Measurements from ENCODE around the gene ZSCAN31.
"Not testable (repeated sequence)": the region's sequence is repeated elsewhere in the genome, so short reads cannot be mapped to it uniquely, and the experiment has no call there.

Gene ZSCAN31

DNA sequence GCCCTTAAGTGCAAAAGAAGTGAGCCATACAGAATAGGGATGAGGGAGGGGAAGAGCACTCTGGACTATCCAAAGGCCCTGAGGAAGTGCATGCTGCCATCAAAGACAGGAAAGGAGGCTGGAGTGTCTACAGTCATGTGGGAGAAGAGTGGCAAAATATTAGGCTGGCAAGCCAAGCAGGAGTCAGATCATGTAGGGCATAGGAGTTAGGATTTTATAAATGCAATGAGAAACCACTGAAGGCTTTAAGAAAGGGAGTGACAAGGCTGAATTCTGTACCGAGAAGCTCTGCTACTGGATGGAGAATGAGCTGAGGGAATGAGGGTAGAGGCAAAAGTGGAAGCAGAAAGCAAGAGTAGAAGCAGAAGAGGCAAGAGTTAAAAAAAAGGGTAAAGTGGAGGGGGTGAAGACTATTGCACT lies 2.3 kb downstream of the ZSCAN31 start:
- DNase-seq (ENCODE audit: insufficient read length, low spot score) (no peak), FAIRE-seq (no peak)
- TF ChIP-seq, protein P1, sequence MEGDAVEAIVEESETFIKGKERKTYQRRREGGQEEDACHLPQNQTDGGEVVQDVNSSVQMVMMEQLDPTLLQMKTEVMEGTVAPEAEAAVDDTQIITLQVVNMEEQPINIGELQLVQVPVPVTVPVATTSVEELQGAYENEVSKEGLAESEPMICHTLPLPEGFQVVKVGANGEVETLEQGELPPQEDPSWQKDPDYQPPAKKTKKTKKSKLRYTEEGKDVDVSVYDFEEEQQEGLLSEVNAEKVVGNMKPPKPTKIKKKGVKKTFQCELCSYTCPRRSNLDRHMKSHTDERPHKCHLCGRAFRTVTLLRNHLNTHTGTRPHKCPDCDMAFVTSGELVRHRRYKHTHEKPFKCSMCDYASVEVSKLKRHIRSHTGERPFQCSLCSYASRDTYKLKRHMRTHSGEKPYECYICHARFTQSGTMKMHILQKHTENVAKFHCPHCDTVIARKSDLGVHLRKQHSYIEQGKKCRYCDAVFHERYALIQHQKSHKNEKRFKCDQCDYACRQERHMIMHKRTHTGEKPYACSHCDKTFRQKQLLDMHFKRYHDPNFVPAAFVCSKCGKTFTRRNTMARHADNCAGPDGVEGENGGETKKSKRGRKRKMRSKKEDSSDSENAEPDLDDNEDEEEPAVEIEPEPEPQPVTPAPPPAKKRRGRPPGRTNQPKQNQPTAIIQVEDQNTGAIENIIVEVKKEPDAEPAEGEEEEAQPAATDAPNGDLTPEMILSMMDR (IDR thresholded peaks at IDR 0.05; ENCODE audit: insufficient read depth, missing control alignments), result no peak

DNA sequence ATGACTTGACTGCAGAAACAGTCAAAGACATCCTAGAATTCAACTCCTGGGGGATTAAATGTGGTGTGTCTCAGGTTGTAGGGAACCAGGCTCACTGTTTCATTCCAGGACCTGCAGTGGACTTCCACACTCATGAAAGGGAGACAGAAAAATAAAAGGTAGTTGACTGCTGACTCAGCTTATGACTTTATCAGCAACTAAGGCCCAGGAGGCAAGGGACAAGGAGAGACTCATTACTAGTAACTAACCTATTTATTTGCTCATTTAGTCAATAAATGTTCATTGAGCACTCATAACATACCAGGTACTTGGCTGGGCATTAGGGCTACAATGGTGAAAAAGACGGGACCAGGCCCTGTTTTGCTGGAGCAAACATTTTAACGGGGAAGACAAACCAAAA lies 2.9 kb downstream of the ZSCAN31 start:
- DNase-seq (ENCODE audit: insufficient read length, low spot score) (no peak), FAIRE-seq (no peak)
- TF ChIP-seq, protein P1 (IDR thresholded peaks at IDR 0.05; ENCODE audit: insufficient read depth, missing control alignments), result no peak

DNA sequence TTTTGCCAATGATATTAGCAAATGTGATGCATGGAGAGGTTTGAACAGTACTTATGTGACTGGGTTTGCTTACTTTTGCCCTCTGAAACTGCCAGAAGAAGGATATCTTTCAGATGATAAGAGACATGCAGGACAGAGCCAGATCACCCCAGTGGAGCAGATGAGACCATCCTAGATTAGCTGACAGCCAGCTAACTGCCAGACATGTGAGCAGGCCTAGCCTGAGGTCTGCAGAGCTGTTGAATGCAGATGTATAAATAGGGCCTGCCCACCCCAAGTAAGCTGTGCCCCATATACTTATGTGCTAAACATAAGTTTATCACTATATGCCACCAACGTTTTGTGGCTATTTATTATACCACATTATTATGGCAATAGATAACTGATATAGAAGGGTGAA lies 5.9 kb downstream of the ZSCAN31 start:
- TF ChIP-seq, protein P1 (IDR thresholded peaks at IDR 0.05; ENCODE audit: insufficient read depth, missing control alignments), result no peak
- no peak for FAIRE-seq
- DNase-seq (ENCODE audit: insufficient read length, low spot score), result no peak

DNA sequence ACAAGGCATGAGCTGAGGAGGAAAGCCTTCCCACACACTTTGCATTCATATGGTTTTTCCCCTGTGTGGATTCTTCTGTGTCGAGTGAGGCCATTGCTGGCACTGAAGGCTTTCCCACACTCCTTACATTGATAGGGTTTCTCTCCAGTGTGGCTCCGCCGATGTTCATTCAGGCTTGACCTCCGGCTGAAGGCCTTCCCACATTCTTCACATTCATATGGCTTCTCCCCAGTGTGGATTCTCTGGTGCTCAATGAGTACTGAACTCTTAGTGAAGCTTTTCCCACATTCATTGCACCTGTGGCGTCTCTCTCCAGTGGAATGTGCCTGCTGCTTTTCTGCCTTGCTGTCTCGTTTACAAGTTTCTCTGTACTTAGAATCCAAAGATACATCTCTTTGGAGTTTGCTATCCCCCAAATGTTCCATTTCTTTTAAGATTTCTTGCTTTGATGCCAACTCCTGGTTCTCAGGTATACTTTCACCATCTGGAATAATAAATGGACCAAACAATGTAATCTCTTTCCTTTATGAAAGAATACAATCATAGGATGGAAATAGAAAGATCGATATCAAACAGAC lies 9.5 kb downstream of the ZSCAN31 start:
- FAIRE-seq, result no peak
- TF ChIP-seq, protein P1 (IDR thresholded peaks at IDR 0.05; ENCODE audit: insufficient read depth, missing control alignments), result no peak
- no peak for DNase-seq (ENCODE audit: insufficient read length, low spot score)

DNA sequence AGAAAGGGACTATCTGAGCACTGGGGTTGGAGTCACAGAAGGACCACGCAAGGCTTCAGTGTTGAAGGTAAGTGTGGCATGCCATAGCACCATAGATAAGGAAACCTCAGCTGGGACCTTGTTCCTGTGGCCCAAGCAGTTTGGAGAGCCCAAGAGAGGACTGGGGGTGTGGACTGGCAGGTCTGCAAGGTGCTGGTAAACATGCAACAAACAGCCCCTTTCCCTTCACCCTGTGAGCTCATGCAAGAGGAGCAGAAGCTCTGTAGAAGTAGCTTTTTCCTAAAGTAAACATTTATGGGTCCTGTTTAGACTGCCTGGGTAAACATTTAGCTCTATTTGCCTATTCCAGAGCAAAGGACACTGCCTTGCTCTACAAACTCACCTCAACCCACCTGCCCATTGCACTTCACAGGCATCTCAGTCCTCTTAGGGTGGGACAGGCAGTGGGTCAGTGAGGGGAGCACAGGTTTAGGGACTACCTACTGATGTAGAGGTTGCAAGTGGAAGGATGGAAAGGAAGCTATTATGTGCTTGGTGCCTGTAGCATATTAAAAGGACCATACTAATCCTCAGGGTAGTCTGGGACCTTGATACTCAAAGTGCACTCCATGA lies 12.0 kb downstream of the ZSCAN31 start:
- no peak for DNase-seq (ENCODE audit: insufficient read length, low spot score)
- FAIRE-seq, result no peak
- TF ChIP-seq, protein P1 (IDR thresholded peaks at IDR 0.05; ENCODE audit: insufficient read depth, missing control alignments), result no peak

DNA sequence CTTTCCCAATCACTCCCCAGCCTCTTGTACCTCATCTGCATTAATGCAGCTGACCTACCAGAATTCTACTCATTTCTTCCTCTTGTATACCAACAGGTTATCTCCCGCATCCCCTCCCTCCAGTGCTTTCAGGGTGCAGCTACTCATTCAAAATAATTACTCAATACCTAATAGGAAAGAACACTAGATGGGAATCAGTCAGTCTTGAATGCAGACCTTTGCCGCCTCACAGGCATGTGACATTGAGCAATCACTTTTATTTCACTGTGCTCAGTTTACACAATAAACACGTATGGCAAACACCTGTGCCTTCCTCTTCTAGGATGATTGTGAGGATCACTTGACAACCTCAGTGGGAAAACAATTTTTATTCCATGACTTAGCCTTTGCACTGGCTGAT lies 13.3 kb downstream of the ZSCAN31 start:
- no peak for DNase-seq (ENCODE audit: insufficient read length, low spot score)
- TF ChIP-seq, protein P1 (IDR thresholded peaks at IDR 0.05; ENCODE audit: insufficient read depth, missing control alignments), result no peak
- no peak for FAIRE-seq

DNA sequence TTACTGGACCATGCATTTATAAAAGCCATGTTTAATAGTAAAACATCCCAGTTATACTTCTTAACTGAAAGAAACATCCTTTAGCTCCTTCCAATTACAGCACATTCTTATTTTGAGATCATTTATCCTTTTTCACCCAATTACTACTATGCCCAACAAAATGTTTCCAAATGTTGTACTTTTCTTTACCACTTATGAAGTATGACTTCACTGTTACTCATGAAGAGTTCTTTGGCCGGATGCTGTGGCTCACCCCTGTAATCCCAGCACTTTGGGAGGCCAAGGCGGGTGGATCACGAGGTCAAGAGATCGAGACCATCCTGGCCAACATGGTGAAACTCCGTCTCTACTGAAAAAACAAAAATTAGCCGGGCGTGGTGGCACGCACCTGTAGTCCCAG lies 18.1 kb downstream of the ZSCAN31 start:
- not testable (repeated sequence) for DNase-seq (ENCODE audit: insufficient read length, low spot score)

More for the DNA sequence above, 18.1 kb downstream of the ZSCAN31 start:
- not testable (repeated sequence) for FAIRE-seq

All from D721Med (cell line).